HepG2 (cell line): ENCODE measurements around the gene ZNF213. TPM values are rescaled to one million over a fixed set of nuclear protein-coding genes. Genes with fewer than 3 reads are reported as not detected.

ENCODE experiments used
- HNRNPUL1 ChIP-seq: fragments of 200-400 bp; formaldehyde crosslinking; IDR thresholded peaks from 2 replicates; pipeline ENCODE4 v1.6.1; 2017; ENCODE audit warnings: low read depth, mild to moderate bottlenecking, low read length, moderate library complexity
- HOXA9 ChIP-seq: sonication (generic); formaldehyde crosslinking; IDR thresholded peaks from 2 replicates; pipeline ENCODE4 v1.8.1; 2022; ENCODE audit warnings: missing genetic modification reagents, mild to moderate bottlenecking, moderate library complexity, borderline replicate concordance
- NBN ChIP-seq: fragments of 450-650 bp; conservative IDR thresholded peaks from 2 replicates; pipeline ENCODE4 v1.6.1; 2017
- PHF21A ChIP-seq: sonication (generic); formaldehyde crosslinking; IDR thresholded peaks from 2 replicates; pipeline ENCODE4 v1.5.0; 2020; ENCODE audit warnings: mild to moderate bottlenecking, missing genetic modification reagents
- SP1 ChIP-seq, 2 experiments: fragments of 450-650 bp in 1 of 2; sonication (generic) in 1 of 2; formaldehyde crosslinking in 1 of 2; IDR thresholded peaks; 2 replicates each; pipeline versions ENCODE4 v1.4.0 to v1.6.1; 2016 to 2020; ENCODE audit warnings: missing genetic modification reagents in 1 of 2
- ZBTB42 ChIP-seq: sonication (generic); formaldehyde crosslinking; IDR thresholded peaks from 2 replicates; pipeline ENCODE4 v1.5.0; 2020; ENCODE audit warnings: mild to moderate bottlenecking, missing genetic modification reagents
- ZFP82 ChIP-seq: sonication (generic); formaldehyde crosslinking; IDR thresholded peaks from 2 replicates; pipeline ENCODE4 v1.5.1; 2020; ENCODE audit warnings: mild to moderate bottlenecking, missing genetic modification reagents, borderline replicate concordance
- polyA plus RNA-seq, 8 experiments: library from polyadenylated mRNA; depleted of rRNA in 3 of 8; stranded (reverse) in 7 of 8; unstranded in 1 of 8; fragments of >200 nt; fragmentation: Illumina TruSeq in 4 of 8; extraction: Trizol in 4 of 8; gene quantifications; 2 replicates each; pipeline versions ENCODE4 v1.2.1 to v1.2.3, GENCODE V29; 2011 to 2016; ENCODE audit warnings: low read depth in 4 of 8, missing spikeins in 1 of 8, mixed read lengths in 1 of 8; ENCODE audit not compliant: insufficient read depth in 1 of 8
- total RNA-seq, 5 experiments: library from RNA; depleted of rRNA; stranded (reverse); fragments of >200 nt; fragmentation: Illumina TruSeq; extraction: Trizol; gene quantifications; 2 replicates each; pipeline ENCODE4 v1.2.3, GENCODE V29; 2016; ENCODE audit warnings: low read depth in 1 of 5
- TF ChIP-seq, protein P1 (sequence below): sonication (generic); formaldehyde crosslinking; IDR thresholded peaks from 2 replicates; pipeline ENCODE4 v1.4.0; 2020; ENCODE audit warnings: missing genetic modification reagents
- TF ChIP-seq, protein P2 (sequence below): sonication (generic); formaldehyde crosslinking; IDR thresholded peaks from 2 replicates; pipeline ENCODE4 v1.4.0; 2020; ENCODE audit warnings: missing genetic modification reagents
- TF ChIP-seq, protein P3 (sequence below): sonication (generic); formaldehyde crosslinking; IDR thresholded peaks from 2 replicates; pipeline ENCODE4 v1.4.0; 2020; ENCODE audit warnings: missing genetic modification reagents
- TF ChIP-seq, protein P4 (sequence below): sonication (generic); formaldehyde crosslinking; IDR thresholded peaks from 2 replicates; pipeline ENCODE4 v1.4.0; 2020; ENCODE audit warnings: missing genetic modification reagents
- TF ChIP-seq, protein P5 (sequence below): sonication (generic); formaldehyde crosslinking; IDR thresholded peaks from 2 replicates; pipeline ENCODE4 v1.5.1; 2020; ENCODE audit warnings: missing genetic modification reagents, mild to moderate bottlenecking, borderline replicate concordance
- TF ChIP-seq, protein P6 (sequence below): sonication (generic); formaldehyde crosslinking; IDR thresholded peaks from 2 replicates; pipeline ENCODE4 v1.8.1; 2022; ENCODE audit warnings: mild to moderate bottlenecking, missing genetic modification reagents

ZNF213 gene
- total and polyA plus RNA-seq, 2 of the 13 experiments (the other 11 are each of a cell fraction or from before 2014, with no cell fraction given) = 0.59 to 0.97 TPM

DNA sequence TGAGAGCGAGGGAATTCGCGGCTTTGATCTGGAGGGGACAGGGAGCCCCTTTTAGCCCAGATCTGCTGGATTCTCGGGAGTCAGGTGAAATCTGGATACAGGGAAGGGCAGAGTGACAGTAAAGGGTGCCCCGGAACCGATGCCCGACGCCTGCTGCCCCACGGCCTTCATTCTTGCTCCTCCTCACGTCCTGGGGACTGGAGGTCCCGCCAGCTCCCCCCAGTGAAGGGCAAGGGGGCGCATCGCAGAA lies 53.8 kb downstream of the ZNF213 start (continued):
- TF ChIP-seq, protein P1, sequence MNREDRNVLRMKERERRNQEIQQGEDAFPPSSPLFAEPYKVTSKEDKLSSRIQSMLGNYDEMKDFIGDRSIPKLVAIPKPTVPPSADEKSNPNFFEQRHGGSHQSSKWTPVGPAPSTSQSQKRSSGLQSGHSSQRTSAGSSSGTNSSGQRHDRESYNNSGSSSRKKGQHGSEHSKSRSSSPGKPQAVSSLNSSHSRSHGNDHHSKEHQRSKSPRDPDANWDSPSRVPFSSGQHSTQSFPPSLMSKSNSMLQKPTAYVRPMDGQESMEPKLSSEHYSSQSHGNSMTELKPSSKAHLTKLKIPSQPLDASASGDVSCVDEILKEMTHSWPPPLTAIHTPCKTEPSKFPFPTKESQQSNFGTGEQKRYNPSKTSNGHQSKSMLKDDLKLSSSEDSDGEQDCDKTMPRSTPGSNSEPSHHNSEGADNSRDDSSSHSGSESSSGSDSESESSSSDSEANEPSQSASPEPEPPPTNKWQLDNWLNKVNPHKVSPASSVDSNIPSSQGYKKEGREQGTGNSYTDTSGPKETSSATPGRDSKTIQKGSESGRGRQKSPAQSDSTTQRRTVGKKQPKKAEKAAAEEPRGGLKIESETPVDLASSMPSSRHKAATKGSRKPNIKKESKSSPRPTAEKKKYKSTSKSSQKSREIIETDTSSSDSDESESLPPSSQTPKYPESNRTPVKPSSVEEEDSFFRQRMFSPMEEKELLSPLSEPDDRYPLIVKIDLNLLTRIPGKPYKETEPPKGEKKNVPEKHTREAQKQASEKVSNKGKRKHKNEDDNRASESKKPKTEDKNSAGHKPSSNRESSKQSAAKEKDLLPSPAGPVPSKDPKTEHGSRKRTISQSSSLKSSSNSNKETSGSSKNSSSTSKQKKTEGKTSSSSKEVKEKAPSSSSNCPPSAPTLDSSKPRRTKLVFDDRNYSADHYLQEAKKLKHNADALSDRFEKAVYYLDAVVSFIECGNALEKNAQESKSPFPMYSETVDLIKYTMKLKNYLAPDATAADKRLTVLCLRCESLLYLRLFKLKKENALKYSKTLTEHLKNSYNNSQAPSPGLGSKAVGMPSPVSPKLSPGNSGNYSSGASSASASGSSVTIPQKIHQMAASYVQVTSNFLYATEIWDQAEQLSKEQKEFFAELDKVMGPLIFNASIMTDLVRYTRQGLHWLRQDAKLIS (CRISPR knock-in tag) = no peak
- TF ChIP-seq, protein P2, sequence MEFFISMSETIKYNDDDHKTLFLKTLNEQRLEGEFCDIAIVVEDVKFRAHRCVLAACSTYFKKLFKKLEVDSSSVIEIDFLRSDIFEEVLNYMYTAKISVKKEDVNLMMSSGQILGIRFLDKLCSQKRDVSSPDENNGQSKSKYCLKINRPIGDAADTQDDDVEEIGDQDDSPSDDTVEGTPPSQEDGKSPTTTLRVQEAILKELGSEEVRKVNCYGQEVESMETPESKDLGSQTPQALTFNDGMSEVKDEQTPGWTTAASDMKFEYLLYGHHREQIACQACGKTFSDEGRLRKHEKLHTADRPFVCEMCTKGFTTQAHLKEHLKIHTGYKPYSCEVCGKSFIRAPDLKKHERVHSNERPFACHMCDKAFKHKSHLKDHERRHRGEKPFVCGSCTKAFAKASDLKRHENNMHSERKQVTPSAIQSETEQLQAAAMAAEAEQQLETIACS (CRISPR knock-in tag) = no peak
- TF ChIP-seq, protein P3, sequence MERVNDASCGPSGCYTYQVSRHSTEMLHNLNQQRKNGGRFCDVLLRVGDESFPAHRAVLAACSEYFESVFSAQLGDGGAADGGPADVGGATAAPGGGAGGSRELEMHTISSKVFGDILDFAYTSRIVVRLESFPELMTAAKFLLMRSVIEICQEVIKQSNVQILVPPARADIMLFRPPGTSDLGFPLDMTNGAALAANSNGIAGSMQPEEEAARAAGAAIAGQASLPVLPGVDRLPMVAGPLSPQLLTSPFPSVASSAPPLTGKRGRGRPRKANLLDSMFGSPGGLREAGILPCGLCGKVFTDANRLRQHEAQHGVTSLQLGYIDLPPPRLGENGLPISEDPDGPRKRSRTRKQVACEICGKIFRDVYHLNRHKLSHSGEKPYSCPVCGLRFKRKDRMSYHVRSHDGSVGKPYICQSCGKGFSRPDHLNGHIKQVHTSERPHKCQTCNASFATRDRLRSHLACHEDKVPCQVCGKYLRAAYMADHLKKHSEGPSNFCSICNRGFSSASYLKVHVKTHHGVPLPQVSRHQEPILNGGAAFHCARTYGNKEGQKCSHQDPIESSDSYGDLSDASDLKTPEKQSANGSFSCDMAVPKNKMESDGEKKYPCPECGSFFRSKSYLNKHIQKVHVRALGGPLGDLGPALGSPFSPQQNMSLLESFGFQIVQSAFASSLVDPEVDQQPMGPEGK = peak; percentile 33; the same call in 1 of the 2 replicates
- no peak for TF ChIP-seq HNRNPUL1
- no peak for TF ChIP-seq NBN
- TF ChIP-seq, protein P4, sequence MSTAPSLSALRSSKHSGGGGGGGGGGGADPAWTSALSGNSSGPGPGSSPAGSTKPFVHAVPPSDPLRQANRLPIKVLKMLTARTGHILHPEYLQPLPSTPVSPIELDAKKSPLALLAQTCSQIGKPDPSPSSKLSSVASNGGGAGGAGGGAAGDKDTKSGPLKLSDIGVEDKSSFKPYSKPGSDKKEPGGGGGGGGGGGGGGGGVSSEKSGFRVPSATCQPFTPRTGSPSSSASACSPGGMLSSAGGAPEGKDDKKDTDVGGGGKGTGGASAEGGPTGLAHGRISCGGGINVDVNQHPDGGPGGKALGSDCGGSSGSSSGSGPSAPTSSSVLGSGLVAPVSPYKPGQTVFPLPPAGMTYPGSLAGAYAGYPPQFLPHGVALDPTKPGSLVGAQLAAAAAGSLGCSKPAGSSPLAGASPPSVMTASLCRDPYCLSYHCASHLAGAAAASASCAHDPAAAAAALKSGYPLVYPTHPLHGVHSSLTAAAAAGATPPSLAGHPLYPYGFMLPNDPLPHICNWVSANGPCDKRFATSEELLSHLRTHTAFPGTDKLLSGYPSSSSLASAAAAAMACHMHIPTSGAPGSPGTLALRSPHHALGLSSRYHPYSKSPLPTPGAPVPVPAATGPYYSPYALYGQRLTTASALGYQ = no peak
- TF ChIP-seq SP1 (IDR thresholded peaks at IDR 0.05) = no peak
- TF ChIP-seq SP1 (CRISPR knock-in tag; IDR thresholded peaks at IDR 0.05) = no peak
- TF ChIP-seq HOXA9 (CRISPR knock-in tag) = no peak
- TF ChIP-seq ZBTB42 (CRISPR knock-in tag) = no peak
- TF ChIP-seq, protein P5, sequence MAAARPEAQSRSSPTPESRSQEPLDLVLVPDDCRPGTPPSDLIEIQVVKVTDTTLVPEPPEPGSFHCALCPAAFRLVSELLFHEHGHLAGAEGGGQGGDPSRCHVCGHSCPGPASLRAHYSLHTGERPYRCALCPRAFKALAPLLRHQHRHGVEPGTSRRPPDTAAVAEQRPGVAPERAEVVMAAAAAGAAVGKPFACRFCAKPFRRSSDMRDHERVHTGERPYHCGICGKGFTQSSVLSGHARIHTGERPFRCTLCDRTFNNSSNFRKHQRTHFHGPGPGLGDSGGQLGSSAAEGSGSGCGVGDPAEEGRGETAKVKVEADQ (CRISPR knock-in tag) = 0 out of 2 replicates have a peak, but pooled peaks have one; percentile 13
- TF ChIP-seq ZFP82 (CRISPR knock-in tag) = no peak
- TF ChIP-seq, protein P6, sequence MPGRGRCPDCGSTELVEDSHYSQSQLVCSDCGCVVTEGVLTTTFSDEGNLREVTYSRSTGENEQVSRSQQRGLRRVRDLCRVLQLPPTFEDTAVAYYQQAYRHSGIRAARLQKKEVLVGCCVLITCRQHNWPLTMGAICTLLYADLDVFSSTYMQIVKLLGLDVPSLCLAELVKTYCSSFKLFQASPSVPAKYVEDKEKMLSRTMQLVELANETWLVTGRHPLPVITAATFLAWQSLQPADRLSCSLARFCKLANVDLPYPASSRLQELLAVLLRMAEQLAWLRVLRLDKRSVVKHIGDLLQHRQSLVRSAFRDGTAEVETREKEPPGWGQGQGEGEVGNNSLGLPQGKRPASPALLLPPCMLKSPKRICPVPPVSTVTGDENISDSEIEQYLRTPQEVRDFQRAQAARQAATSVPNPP = 0 out of 2 replicates have a peak, but pooled peaks have one; percentile 5
- TF ChIP-seq PHF21A (CRISPR knock-in tag) = no peak
